AG08396 (cell line): ENCODE results near the gene DPPA2.
A peak's percentile ranks its signal among the peaks of the same experiment; 100 is the strongest.

ENCODE experiments used
- DNase-seq: peaks from one replicate; pipeline ENCODE4 v3.0.0; 2012; ENCODE audit warnings: low spot score, mixed read lengths

The DPPA2 gene

GRCh38 chr3:109325109-109325508 lies 8.8 kb upstream of the DPPA2 start:
- DNase-seq: no peak

GRCh38 chr3:109313061-109313460 lies 3.3 kb downstream of the DPPA2 start:
- DNase-seq: no peak

GRCh38 chr3:109297496-109297895 lies 18.8 kb downstream of the DPPA2 start:
- DNase-seq: no peak

- no peak for DNase-seq
Measured at GRCh38 chr3:109284071-109284470, 32.2 kb downstream of the DPPA2 start.

GRCh38 chr3:109278546-109278945 lies 37.8 kb downstream of the DPPA2 start:
- DNase-seq: no peak

- no peak for DNase-seq
Measured at GRCh38 chr3:109278141-109278540, 38.2 kb downstream of the DPPA2 start.

- peak; percentile 56 for DNase-seq
Measured at GRCh38 chr3:109275702-109276293, 40.5 kb downstream of the DPPA2 start.

GRCh38 chr3:109270779-109271178 lies 45.5 kb downstream of the DPPA2 start:
- no peak for DNase-seq

- no peak for DNase-seq
Measured at GRCh38 chr3:109269577-109270275, 46.6 kb downstream of the DPPA2 start.

GRCh38 chr3:109268181-109268580 lies 48.1 kb downstream of the DPPA2 start:
- no peak for DNase-seq

GRCh38 chr3:109265295-109265694 lies 51.0 kb downstream of the DPPA2 start:
- no peak for DNase-seq

- DNase-seq: peak; percentile 56
Measured at GRCh38 chr3:109257269-109257668, 59.0 kb downstream of the DPPA2 start.

GRCh38 chr3:109254770-109255169 lies 61.5 kb downstream of the DPPA2 start:
- no peak for DNase-seq

- no peak for DNase-seq
Measured at GRCh38 chr3:109252641-109253040, 63.7 kb downstream of the DPPA2 start.
